GM10248 (cell line): ENCODE results near the gene GAPDHS.

ENCODE experiments used
- CTCF ChIA-PET: fragments of 300-600 bp; sonication (Branson Sonifier 250); formaldehyde crosslinking; extraction: SDS; loops from one replicate; lab custom pipeline; 2021; ENCODE audit warnings: antibody characterized with exemption; lab: Yijun Ruan, JAX
- POLR2A ChIA-PET: fragments of 350-650 bp; sonication (Branson Sonifier 250); formaldehyde crosslinking; extraction: SDS; loops from one replicate; lab custom pipeline; 2020; ENCODE audit warnings: antibody characterized with exemption; lab: Yijun Ruan, JAX
- DNase-seq: peaks from one replicate; pipeline ENCODE4 v3.0.0; 2012; ENCODE audit errors: extremely low spot score
- TF ChIP-seq, protein P1 (sequence below): IDR thresholded peaks from 2 replicates; pipeline ENCODE4 v1.5.1; 2012; ENCODE audit warnings: mild to moderate bottlenecking, low read depth; ENCODE audit errors: extremely low read depth, missing control alignments, control extremely low read depth

GAPDHS gene

DNA sequence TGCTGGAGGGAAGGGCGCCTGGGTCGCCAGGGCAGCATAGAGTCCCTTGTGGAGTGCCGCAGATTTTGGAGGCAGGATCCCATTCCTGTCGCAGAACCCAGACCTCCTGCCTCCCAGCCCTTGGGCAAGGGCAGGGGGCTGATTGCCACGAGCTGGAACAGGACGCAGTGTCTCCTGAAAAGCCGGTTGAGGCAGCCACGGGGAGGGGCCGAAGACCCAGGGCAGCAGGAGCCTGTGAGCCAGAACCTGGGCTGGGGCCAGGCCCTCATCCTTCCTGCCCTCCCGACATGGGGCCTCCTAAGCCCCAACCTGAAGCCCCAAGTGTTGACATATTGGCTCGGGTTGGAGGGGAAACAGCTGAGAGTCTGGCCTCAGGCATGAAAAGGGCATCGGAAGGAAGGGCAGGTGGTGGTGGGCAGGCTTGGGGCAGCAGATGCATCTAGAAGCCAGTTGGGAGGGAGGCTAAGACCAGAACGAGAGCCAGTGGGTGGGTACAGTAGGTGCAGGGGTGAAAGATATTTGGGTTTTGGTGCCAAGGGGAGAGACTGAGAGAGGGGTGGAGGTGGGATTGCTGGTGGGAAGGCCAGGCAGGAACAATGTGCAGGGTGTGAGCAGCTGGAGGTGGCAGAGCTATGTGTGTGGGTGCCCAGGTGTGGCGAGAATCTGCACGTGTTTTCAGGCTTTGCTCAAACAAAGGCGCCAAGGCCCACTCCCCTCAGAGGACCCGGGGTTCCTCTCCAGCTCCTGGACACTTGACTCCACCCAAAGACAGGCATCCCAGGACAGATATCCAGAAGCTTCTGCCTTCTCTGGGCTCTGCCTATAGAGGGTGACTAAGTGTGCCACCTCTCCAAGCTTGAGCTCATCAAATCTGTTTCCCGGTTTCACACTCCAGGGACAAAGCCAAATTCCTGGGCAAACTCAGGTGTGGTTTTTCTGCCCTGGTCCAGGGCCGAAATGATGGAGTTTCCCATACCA, 3.7 kb upstream of the GAPDHS start:
- no peak for DNase-seq
- TF ChIP-seq, protein P1, sequence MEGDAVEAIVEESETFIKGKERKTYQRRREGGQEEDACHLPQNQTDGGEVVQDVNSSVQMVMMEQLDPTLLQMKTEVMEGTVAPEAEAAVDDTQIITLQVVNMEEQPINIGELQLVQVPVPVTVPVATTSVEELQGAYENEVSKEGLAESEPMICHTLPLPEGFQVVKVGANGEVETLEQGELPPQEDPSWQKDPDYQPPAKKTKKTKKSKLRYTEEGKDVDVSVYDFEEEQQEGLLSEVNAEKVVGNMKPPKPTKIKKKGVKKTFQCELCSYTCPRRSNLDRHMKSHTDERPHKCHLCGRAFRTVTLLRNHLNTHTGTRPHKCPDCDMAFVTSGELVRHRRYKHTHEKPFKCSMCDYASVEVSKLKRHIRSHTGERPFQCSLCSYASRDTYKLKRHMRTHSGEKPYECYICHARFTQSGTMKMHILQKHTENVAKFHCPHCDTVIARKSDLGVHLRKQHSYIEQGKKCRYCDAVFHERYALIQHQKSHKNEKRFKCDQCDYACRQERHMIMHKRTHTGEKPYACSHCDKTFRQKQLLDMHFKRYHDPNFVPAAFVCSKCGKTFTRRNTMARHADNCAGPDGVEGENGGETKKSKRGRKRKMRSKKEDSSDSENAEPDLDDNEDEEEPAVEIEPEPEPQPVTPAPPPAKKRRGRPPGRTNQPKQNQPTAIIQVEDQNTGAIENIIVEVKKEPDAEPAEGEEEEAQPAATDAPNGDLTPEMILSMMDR, result no peak
- CTCF ChIA-PET, result interaction anchor here (1.2 to 2.5 kb wide), 5 partner anchors 15 to 63 kb away, joined by 3 to 13 read pairs (median 7); no protein-coding TSS in a partner anchor
- POLR2A ChIA-PET, result no interaction called here

DNA sequence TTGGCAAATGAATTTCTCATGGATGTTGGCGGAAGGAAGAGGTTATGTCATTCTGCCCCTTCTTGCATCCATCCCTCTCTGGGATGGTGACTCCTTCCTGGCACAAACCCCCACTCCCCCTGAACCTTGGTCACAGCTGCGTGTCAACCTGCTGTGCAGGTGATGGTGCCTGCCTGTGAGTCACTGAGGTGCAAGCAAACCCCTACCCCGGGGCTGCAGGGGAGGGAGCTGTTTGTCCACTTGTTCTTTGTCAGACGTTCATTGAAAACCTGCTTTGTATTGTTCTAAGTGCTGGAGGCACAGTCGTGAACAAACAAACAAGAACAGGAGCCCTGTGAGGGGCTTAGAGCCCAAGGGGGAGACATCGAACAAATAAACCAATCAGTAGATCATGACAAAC, 2.0 kb upstream of the GAPDHS start:
- DNase-seq, result no peak
- ChIA-PET POLR2A (no interaction called here), CTCF (interaction anchor here (0.7 to 2.5 kb wide), 5 partner anchors 12 to 179 kb away, joined by 3 to 13 read pairs (median 4); no protein-coding TSS in a partner anchor)
- TF ChIP-seq, protein P1, result no peak

DNA sequence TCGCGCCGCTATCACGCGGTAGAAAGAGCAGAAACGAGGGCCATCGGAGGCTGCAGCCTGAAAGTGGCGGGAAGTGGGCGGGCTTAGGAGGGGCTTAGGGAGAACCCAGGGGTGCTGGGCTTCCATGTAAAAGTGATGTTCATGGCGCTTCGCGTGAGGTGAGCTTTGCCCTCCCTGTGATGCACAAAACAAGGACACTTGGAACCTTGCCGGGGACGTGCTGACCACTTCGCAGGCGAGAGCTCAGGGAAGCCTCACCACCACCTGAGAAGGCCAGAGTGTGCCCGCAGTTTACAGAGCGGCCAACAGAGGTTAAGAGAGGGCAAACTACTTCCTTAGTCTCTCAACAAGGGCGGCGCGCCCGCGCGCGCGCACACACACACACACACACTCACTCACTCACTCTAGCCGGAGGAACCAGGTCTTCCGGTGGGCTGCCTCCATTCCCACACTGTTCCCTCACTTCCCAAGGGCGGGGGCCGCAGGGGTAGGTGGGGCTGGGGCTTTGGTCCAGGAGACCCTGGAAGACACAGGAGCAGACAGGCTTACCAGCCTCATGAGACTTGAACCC, 651 bp downstream of the GAPDHS start:
- DNase-seq, result peak; percentile 48
- TF ChIP-seq, protein P1, result no peak
- ChIA-PET CTCF (interaction anchor here (0.6 to 3.9 kb wide), 5 partner anchors 10 to 39 kb away, joined by 3 to 14 read pairs (median 3); no protein-coding TSS in a partner anchor), POLR2A (no interaction called here)

GRCh38 chr19:35534803-35535480, 1.7 kb downstream of the GAPDHS start:
- POLR2A ChIA-PET, result no interaction called here
- no peak for DNase-seq
- CTCF ChIA-PET, result interaction anchor here (1.4 to 3.9 kb wide), 3 partner anchors 24 to 40 kb away, joined by 3 to 14 read pairs (median 10); no protein-coding TSS in a partner anchor
- TF ChIP-seq, protein P1, result no peak

DNA sequence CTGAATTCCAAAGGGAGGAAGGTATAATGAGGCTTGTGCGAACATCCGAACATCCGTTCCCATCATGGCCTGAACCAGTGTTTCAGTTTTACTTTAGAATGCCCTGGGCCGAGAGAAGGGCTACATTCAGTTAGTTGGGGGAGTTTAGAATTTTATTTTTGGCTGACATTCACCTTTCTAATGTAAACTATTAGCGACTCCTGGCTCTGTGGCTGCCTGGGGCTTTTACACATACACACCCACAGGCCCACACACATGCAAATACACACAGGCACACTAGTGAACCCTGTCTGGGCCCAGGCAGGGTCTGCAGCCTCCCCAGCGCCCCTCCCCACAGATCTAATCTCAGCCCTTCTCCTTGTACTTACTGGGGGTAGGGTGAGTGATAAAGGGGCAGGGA, 6.1 kb downstream of the GAPDHS start:
- TF ChIP-seq, protein P1, result no peak
- peak; percentile 45 for DNase-seq
- POLR2A ChIA-PET, result no interaction called here
- CTCF ChIA-PET, result interaction anchor here (1.0 kb wide), 2 partner anchors 9 to 11 kb away, joined by 3 to 5 read pairs; no protein-coding TSS in a partner anchor

DNA sequence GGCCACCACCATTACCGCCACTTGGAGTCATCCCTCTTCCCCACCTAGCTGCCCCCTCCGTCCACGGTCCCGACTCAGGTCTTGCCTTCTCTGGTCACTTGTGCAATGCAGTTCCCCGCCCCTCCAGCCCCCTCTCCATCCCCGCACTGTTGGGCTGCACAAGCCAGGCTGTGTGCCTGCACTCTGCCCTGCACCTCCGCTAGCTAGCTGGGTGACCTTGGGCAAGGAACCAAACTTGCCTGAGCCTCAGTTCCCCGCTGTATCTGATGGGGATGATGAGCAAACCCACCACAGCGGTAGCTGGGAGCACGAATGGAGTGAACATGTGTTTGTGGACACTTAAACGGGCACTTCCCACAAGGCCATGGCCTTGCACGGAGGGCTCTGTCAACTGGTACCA, 6.6 kb downstream of the GAPDHS start:
- POLR2A ChIA-PET, result no interaction called here

More for the DNA sequence above, 6.6 kb downstream of the GAPDHS start:
- no peak for DNase-seq
- CTCF ChIA-PET, result interaction anchor here (1.0 kb wide), 3 partner anchors 9 to 44 kb away, joined by 3 to 5 read pairs (median 3); no protein-coding TSS in a partner anchor
- TF ChIP-seq, protein P1, result no peak
